Measurements from ENCODE around the gene ZFPM1. TPM values are rescaled to one million over a fixed set of nuclear protein-coding genes. Genes with fewer than 3 reads are reported as not detected.

Gene ZFPM1
- total RNA-seq, 1 donor from 2014 or later = 1.7 TPM

- no peak overlapping the region for H3K27ac ChIP-seq
- H3K36me3 ChIP-seq = no peaks in the 10 kb centered on the region
- intact Hi-C loops (cut with DNase I) = no loop called here
- H3K27me3 ChIP-seq = no peaks in the 10 kb centered on the region
- no peaks in the 10 kb centered on the region for H3K4me1 ChIP-seq
- H3K4me3 ChIP-seq = no peak overlapping the region
- no peak for DNase-seq (ENCODE audit: extremely low spot score in 2 of 2)
- TF ChIP-seq POLR2AphosphoS5 (IDR thresholded peaks at IDR 0.05; ENCODE audit: insufficient read depth in 1 of 2, low read depth in 1 of 2) (no peak), POLR2A (IDR thresholded peaks at IDR 0.05) (no peak), CTCF (IDR thresholded peaks at IDR 0.05) (no peak)
- no peaks in the 10 kb centered on the region for H3K9me3 ChIP-seq
Observed at GRCh38 chr16:88489163-88489741, 36.2 kb downstream of the ZFPM1 start.

GRCh38 chr16:88491001-88491559 lies 38.0 kb downstream of the ZFPM1 start:
- no peaks in the 10 kb centered on the region for H3K36me3 ChIP-seq
- intact Hi-C loops (cut with DNase I) = no loop called here

GRCh38 chr16:88491560-88492310 lies 38.7 kb downstream of the ZFPM1 start:
- no peak for TF ChIP-seq POLR2A (IDR thresholded peaks at IDR 0.05)
- no peak for TF ChIP-seq POLR2AphosphoS5 (IDR thresholded peaks at IDR 0.05; ENCODE audit: insufficient read depth in 1 of 2, low read depth in 1 of 2)
- TF ChIP-seq CTCF (IDR thresholded peaks at IDR 0.05) = no peak
- H3K27me3 ChIP-seq = no peaks in the 10 kb centered on the region
- no peak for DNase-seq (ENCODE audit: extremely low spot score in 2 of 2)
- H3K4me3 ChIP-seq = no peak overlapping the region
- no peaks in the 10 kb centered on the region for H3K36me3 ChIP-seq
- H3K9me3 ChIP-seq = no peaks in the 10 kb centered on the region
- intact Hi-C loops (cut with DNase I) = no loop called here
- H3K4me1 ChIP-seq = no peaks in the 10 kb centered on the region
- no peak overlapping the region for H3K27ac ChIP-seq

More at GRCh38 chr16:88491001-88491559, 38.0 kb downstream of the ZFPM1 start:
- H3K9me3 ChIP-seq = no peaks in the 10 kb centered on the region
- no peak for DNase-seq (ENCODE audit: extremely low spot score in 2 of 2)
- TF ChIP-seq POLR2AphosphoS5 (IDR thresholded peaks at IDR 0.05; ENCODE audit: insufficient read depth in 1 of 2, low read depth in 1 of 2) = no peak
- H3K4me1 ChIP-seq = no peaks in the 10 kb centered on the region
- no peak overlapping the region for H3K27ac ChIP-seq
- H3K27me3 ChIP-seq = no peaks in the 10 kb centered on the region
- no peak overlapping the region for H3K4me3 ChIP-seq

- H3K27me3 ChIP-seq = no peaks in the 10 kb centered on the region
- H3K9me3 ChIP-seq = no peaks in the 10 kb centered on the region
- no peak overlapping the region for H3K4me3 ChIP-seq
- no peak overlapping the region for H3K27ac ChIP-seq
- DNase-seq (ENCODE audit: extremely low spot score in 2 of 2) = no peak
- intact Hi-C loops (cut with DNase I) = no loop called here
- H3K36me3 ChIP-seq = no peaks in the 10 kb centered on the region
- TF ChIP-seq POLR2A (IDR thresholded peaks at IDR 0.05) (no peak), CTCF (IDR thresholded peaks at IDR 0.05) (no peak), POLR2AphosphoS5 (IDR thresholded peaks at IDR 0.05; ENCODE audit: insufficient read depth in 1 of 2, low read depth in 1 of 2) (no peak)
- H3K4me1 ChIP-seq = no peaks in the 10 kb centered on the region
Observed at GRCh38 chr16:88493879-88494278, 40.8 kb downstream of the ZFPM1 start.

- no peak for DNase-seq (ENCODE audit: extremely low spot score in 2 of 2)
- Histone ChIP-seq H3K4me1 (no peaks in the 10 kb centered on the region), H3K27me3 (no peaks in the 10 kb centered on the region), H3K36me3 (no peaks in the 10 kb centered on the region), H3K9me3 (no peaks in the 10 kb centered on the region), H3K27ac (no peak overlapping the region), H3K4me3 (no peak overlapping the region)
- intact Hi-C loops (cut with DNase I) = no loop called here
- TF ChIP-seq POLR2AphosphoS5 (IDR thresholded peaks at IDR 0.05; ENCODE audit: insufficient read depth in 1 of 2, low read depth in 1 of 2) = no peak
- no peak for TF ChIP-seq POLR2A (IDR thresholded peaks at IDR 0.05)
- no peak for TF ChIP-seq CTCF (IDR thresholded peaks at IDR 0.05)
Observed at GRCh38 chr16:88494335-88495154, 41.5 kb downstream of the ZFPM1 start.
